Transverse colon (tissue), 4 donors: Measurements from ENCODE around the gene HOXD3.

Experiments used
- EP300 ChIP-seq: sonication (generic); formaldehyde crosslinking; IDR thresholded peaks from one replicate; pipeline ENCODE4 v1.6.1; 2017; ENCODE audit warnings: antibody characterized with exemption, low read depth
- POLR2A ChIP-seq: fragments of 450-650 bp; IDR thresholded peaks from one replicate; pipeline ENCODE4 v1.6.1; 2016; ENCODE audit warnings: antibody characterized with exemption, mild to moderate bottlenecking, moderate library complexity
- POLR2AphosphoS5 ChIP-seq, 3 donors: sonication (generic); formaldehyde crosslinking; IDR thresholded peaks; one replicate each; pipeline ENCODE4 v1.6.1; 2016; ENCODE audit warnings: antibody characterized with exemption in 3 of 3
- TF ChIP-seq, protein P1 (sequence below), 5 experiments: fragments of 200-600 bp in 3 of 5; fragments of 450-650 bp in 2 of 5; sonication (generic) in 3 of 5; IDR thresholded peaks; 1 replicate in 2 of 5; 2 replicates in 3 of 5; pipeline ENCODE4 v1.5.1; 2016 to 2017; ENCODE audit warnings: antibody characterized with exemption in 5 of 5, inconsistent platforms in 3 of 5, mild to moderate bottlenecking in 2 of 5, moderate library complexity in 1 of 5

DNA sequence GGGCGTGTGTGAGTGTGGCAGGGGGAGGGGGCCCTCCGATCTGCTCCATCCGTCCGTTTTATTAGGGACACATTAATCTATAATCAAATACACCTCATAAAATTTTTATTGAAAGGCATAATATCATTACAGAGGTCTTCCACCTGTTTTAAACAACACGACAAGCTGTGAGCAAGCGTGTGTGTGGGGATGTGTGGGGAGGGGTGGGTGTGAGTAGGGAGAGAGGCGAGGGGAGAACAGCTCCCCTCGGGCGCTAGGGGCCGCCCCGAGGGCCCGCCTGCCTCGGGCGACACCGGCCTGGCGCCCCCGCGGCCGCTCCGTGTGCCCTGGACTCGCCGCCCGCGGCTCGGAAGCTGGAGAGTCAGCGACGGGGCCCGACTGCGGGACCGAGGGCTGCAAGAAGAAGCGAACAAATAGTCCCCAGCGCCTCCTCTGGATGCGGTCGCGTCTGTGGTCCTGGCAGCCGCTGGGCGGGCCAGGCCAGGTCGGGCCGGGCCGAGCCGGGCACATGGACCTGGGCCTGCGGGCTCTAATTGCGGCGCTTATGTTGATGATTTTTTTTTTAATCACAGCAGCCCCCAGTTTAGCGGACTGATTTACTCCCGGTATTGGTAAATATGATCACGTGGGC, 34.9 kb upstream of the HOXD3 start:
- TF ChIP-seq POLR2AphosphoS5 (IDR thresholded peaks at IDR 0.05) (no peak), POLR2A (no peak), EP300 (no peak)
- TF ChIP-seq, protein P1, sequence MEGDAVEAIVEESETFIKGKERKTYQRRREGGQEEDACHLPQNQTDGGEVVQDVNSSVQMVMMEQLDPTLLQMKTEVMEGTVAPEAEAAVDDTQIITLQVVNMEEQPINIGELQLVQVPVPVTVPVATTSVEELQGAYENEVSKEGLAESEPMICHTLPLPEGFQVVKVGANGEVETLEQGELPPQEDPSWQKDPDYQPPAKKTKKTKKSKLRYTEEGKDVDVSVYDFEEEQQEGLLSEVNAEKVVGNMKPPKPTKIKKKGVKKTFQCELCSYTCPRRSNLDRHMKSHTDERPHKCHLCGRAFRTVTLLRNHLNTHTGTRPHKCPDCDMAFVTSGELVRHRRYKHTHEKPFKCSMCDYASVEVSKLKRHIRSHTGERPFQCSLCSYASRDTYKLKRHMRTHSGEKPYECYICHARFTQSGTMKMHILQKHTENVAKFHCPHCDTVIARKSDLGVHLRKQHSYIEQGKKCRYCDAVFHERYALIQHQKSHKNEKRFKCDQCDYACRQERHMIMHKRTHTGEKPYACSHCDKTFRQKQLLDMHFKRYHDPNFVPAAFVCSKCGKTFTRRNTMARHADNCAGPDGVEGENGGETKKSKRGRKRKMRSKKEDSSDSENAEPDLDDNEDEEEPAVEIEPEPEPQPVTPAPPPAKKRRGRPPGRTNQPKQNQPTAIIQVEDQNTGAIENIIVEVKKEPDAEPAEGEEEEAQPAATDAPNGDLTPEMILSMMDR (IDR thresholded peaks at IDR 0.05), result no peak
